ENCODE results near the gene CANT1. TPM values are rescaled to one million over a fixed set of nuclear protein-coding genes. Genes with fewer than 3 reads are reported as not detected.

The CANT1 gene
- total RNA-seq, 2 donors from 2014 or later = 302 to 322 TPM

Other genes with a start within 250 kb of the CANT1 start
- gene CYTH1, start 227.5 kb downstream of the CANT1 start, total RNA-seq = 10 to 100 TPM; 70.6 to 79.0 TPM
- 10 to 100 TPM; 35.7 to 45.1 TPM for gene USP36, start 168.9 kb downstream of the CANT1 start, total RNA-seq
- gene CEP295NL, start 106.6 kb downstream of the CANT1 start, total RNA-seq = 1 to 10 TPM; 1.1 to 1.3 TPM
- gene TIMP2, start 84.4 kb downstream of the CANT1 start, total RNA-seq = 100 to 1,000 TPM in 1 of 2 donors, 10 to 100 TPM in 1; 45.5 to 133 TPM
- gene LGALS3BP, start 29.8 kb downstream of the CANT1 start, total RNA-seq = 100 to 1,000 TPM; 687 to 857 TPM
- 10 to 100 TPM; 14.6 to 16.7 TPM for gene C1QTNF1, start 14.4 kb upstream of the CANT1 start, total RNA-seq
- gene ENGASE, start 65.1 kb upstream of the CANT1 start, total RNA-seq = 10 to 100 TPM; 85.4 to 89.5 TPM

Measured in left colon (tissue), 2 donors.